Thyroid gland (tissue), 4 donors: ENCODE results near the gene TCF7L2.

Source experiments
- POLR2A ChIP-seq, 2 donors: fragments of 450-650 bp; IDR thresholded peaks; one replicate each; pipeline ENCODE4 v1.6.1; 2017; ENCODE audit warnings: antibody characterized with exemption in 2 of 2, mild to moderate bottlenecking in 2 of 2, moderate library complexity in 1 of 2
- TF ChIP-seq, protein P1 (sequence below), 6 experiments: fragments of 200-600 bp in 3 of 6; fragments of 450-650 bp in 3 of 6; sonication (generic) in 3 of 6; IDR thresholded peaks; one replicate each; pipeline ENCODE4 v1.5.1; 2016 to 2019; ENCODE audit warnings: antibody characterized with exemption in 6 of 6, mild to moderate bottlenecking in 2 of 6, inconsistent platforms in 1 of 6, moderate library complexity in 1 of 6

DNA sequence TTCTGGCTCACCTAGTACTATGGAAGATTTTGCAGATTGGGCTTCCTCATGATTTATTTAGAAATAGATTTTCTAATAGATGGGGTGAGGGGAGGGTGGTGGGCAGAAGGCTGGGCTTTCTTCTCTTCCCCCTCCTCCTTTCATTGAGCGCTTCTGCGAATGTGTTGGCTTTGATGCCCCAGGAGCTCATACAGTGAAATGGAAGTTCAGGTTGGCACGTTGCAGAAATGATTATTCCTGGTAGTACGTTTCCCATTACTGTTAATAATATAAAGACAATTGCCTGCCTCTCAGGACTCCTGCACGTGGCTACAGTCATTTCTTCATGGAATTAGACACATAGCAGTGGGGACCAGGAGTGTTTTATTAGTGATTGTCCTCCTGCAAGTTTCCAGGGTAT is 39.8 kb downstream of the TCF7L2 start:
- TF ChIP-seq POLR2A (IDR thresholded peaks at IDR 0.05) = no peak
- TF ChIP-seq, protein P1, sequence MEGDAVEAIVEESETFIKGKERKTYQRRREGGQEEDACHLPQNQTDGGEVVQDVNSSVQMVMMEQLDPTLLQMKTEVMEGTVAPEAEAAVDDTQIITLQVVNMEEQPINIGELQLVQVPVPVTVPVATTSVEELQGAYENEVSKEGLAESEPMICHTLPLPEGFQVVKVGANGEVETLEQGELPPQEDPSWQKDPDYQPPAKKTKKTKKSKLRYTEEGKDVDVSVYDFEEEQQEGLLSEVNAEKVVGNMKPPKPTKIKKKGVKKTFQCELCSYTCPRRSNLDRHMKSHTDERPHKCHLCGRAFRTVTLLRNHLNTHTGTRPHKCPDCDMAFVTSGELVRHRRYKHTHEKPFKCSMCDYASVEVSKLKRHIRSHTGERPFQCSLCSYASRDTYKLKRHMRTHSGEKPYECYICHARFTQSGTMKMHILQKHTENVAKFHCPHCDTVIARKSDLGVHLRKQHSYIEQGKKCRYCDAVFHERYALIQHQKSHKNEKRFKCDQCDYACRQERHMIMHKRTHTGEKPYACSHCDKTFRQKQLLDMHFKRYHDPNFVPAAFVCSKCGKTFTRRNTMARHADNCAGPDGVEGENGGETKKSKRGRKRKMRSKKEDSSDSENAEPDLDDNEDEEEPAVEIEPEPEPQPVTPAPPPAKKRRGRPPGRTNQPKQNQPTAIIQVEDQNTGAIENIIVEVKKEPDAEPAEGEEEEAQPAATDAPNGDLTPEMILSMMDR (IDR thresholded peaks at IDR 0.05) = no peak
